Measurements from ENCODE around the gene MRC1. TPM values are rescaled to one million over a fixed set of nuclear protein-coding genes. Genes with fewer than 3 reads are reported as not detected.

The MRC1 gene
- total and polyA plus RNA-seq, 2 experiments from 2014 or later, result not detected

DNA sequence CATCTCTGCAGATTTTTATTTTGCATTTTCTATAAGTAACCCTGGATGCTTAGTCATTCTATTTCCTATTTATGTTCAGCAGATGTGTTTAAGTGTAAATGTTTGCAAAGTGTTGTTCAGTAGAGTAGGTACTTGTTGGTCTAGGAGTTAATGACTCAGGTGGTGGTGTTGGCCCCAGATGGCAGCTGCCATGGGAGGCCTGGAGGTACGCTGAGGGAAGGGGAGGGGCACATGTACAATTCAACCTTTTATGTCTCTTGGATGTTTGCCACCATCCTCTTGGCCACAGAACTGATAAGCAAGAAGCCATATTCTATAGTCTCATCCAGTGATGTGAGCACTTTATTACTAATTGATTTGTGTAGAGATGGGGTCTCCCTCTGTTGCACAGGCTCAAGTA lies 74.5 kb downstream of the MRC1 start:
- H3K4me1 ChIP-seq (ENCODE audit: insufficient read depth), result no peaks in the 10 kb centered on the region
- H3K27me3 ChIP-seq (ENCODE audit: insufficient read depth), result no peaks in the 10 kb centered on the region
- H3K79me2 ChIP-seq (replicated peaks; ENCODE audit: insufficient read depth), result no peaks in the 10 kb centered on the region
- no peaks in the 10 kb centered on the region; the same call in 2 of the 3 replicates for H3K36me3 Mint-ChIP-seq (ENCODE audit: low read depth)
- no peak overlapping the region for H3K27ac ChIP-seq (ENCODE audit: low read depth)
- ATAC-seq (no peak), DNase-seq (ENCODE audit: low spot score) (no peak)
- H3K4me3 Mint-ChIP-seq, result no peak overlapping the region
- H3K27me3 Mint-ChIP-seq (ENCODE audit: insufficient read depth, low read depth, poor library complexity), result peaks cover 2% of the 10 kb centered on the region
- H3K27ac Mint-ChIP-seq, result no peak overlapping the region
- H3K9me2 ChIP-seq (ENCODE audit: insufficient read depth), result peaks cover 3% of the 10 kb centered on the region; the same call in 1 of the 2 replicates
- H2AFZ ChIP-seq, result no peak overlapping the region
- no peaks in the 10 kb centered on the region; the same call in 2 of the 3 replicates for H3K9me3 Mint-ChIP-seq
- no peaks in the 10 kb centered on the region for H4K20me1 ChIP-seq (replicated peaks; ENCODE audit: insufficient read depth)
- H3F3A ChIP-seq (replicated peaks; ENCODE audit: low read depth), result no peaks in the 10 kb centered on the region
- no peak overlapping the region for H3K4me3 ChIP-seq
- H3K4me2 ChIP-seq, result no peak overlapping the region
- H3K4me1 Mint-ChIP-seq, result no peaks in the 10 kb centered on the region
- no peaks in the 10 kb centered on the region for H3K36me3 ChIP-seq (ENCODE audit: insufficient read depth)
- TF ChIP-seq JUNB (IDR thresholded peaks at IDR 0.05; ENCODE audit: unreplicated experiment), result no peak
- no peak for TF ChIP-seq REST (IDR thresholded peaks at IDR 0.05; ENCODE audit: unreplicated experiment)
- no peak for TF ChIP-seq EZH2phosphoT487 (IDR thresholded peaks at IDR 0.05; ENCODE audit: unreplicated experiment)
- TF ChIP-seq, protein P1, sequence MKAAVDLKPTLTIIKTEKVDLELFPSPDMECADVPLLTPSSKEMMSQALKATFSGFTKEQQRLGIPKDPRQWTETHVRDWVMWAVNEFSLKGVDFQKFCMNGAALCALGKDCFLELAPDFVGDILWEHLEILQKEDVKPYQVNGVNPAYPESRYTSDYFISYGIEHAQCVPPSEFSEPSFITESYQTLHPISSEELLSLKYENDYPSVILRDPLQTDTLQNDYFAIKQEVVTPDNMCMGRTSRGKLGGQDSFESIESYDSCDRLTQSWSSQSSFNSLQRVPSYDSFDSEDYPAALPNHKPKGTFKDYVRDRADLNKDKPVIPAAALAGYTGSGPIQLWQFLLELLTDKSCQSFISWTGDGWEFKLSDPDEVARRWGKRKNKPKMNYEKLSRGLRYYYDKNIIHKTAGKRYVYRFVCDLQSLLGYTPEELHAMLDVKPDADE (IDR thresholded peaks at IDR 0.05), result no peak
- TF ChIP-seq ZNF331 (CRISPR knock-in tag; IDR thresholded peaks at IDR 0.05; ENCODE audit: low read depth), result no peak
- no peak for TF ChIP-seq STAT1 (IDR thresholded peaks at IDR 0.05; ENCODE audit: unreplicated experiment)
- no peak for TF ChIP-seq CREB1 (CRISPR knock-in tag; IDR thresholded peaks at IDR 0.05; ENCODE audit: low read depth)
- no peak for TF ChIP-seq CTCF (conservative IDR thresholded peaks at IDR 0.05; ENCODE audit: low read depth in 2 of 2)
- TF ChIP-seq EZH2 (IDR thresholded peaks at IDR 0.05; ENCODE audit: low read depth, unreplicated experiment), result no peak
- no peak for TF ChIP-seq ZNF114 (CRISPR knock-in tag; IDR thresholded peaks at IDR 0.05)
- TF ChIP-seq POLR2AphosphoS5 (IDR thresholded peaks at IDR 0.05; ENCODE audit: low read depth), result no peak
- no peak for TF ChIP-seq ZNF462 (CRISPR knock-in tag; IDR thresholded peaks at IDR 0.05)
- TF ChIP-seq NANOG (IDR thresholded peaks at IDR 0.05; ENCODE audit: borderline replicate concordance), result no peak

Measured in GM23338 (cell line).